AG10803 (cell line): ENCODE measurements around the gene PACS1.

ENCODE experiments used
- DNase-seq: peaks from one replicate; pipeline ENCODE4 v3.0.0; 2010; ENCODE audit warnings: low read depth
- H3K4me3 ChIP-seq: 2 replicates; pipeline ENCODE4 v1.5.1; 2011; ENCODE audit warnings: mild to moderate bottlenecking, low read length, control low read depth
- TF ChIP-seq, protein P1 (sequence below): conservative IDR thresholded peaks from 2 replicates; pipeline ENCODE4 v1.5.1; 2011; ENCODE audit warnings: mild to moderate bottlenecking, low read length, control low read depth, inconsistent platforms

PACS1 gene

DNA sequence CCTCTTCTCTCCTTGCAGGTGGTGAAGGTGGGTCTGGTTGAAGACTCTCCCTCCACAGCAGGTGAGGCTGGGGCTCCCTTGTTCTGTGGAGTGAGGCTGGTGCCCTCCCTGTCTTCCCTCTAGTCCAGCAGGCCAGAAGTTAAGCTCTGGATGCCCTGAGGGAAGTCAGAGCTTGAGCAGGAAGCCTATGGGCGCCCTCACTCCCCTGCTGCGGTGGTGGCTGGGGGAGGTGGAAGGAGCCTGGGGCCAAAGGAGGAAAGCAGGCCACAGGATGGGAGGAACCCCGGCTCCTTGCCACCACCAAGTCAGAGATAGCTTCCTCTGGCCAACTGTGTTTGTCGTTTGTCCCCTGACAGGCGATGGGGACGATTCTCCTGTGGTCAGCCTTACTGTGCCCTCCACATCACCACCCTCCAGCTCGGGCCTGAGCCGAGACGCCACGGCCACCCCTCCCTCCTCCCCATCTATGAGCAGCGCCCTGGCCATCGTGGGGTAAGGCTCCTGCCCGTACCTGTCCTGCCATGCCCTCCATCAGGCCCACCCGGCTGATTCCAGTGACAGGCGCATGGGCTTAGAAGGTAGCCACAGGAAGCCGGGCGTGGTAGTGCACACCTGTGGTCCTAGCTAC lies 168.8 kb downstream of the PACS1 start:
- DNase-seq: no peak
- TF ChIP-seq, protein P1, sequence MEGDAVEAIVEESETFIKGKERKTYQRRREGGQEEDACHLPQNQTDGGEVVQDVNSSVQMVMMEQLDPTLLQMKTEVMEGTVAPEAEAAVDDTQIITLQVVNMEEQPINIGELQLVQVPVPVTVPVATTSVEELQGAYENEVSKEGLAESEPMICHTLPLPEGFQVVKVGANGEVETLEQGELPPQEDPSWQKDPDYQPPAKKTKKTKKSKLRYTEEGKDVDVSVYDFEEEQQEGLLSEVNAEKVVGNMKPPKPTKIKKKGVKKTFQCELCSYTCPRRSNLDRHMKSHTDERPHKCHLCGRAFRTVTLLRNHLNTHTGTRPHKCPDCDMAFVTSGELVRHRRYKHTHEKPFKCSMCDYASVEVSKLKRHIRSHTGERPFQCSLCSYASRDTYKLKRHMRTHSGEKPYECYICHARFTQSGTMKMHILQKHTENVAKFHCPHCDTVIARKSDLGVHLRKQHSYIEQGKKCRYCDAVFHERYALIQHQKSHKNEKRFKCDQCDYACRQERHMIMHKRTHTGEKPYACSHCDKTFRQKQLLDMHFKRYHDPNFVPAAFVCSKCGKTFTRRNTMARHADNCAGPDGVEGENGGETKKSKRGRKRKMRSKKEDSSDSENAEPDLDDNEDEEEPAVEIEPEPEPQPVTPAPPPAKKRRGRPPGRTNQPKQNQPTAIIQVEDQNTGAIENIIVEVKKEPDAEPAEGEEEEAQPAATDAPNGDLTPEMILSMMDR: no peak
- no peak overlapping the region for H3K4me3 ChIP-seq

DNA sequence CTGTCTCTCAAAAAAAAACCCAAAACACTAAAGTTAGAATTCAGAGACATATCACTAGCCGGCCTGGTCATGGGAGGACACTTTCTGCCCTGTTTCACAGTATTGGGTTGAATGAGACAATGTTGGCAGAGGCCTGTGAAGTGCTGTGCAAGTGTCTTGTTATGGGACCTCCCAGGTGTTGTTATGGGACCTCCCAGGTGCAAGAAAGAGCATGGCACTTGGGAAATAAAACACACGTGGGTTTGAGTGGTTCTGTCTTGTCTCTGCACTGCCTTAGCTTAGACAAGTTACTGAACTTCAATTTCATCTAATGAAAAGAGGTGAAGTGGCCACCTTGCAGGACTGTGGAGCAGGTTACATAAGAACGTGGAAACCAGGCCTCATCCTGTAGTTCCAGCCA lies 169.4 kb downstream of the PACS1 start:
- TF ChIP-seq, protein P1: no peak
- no peak overlapping the region for H3K4me3 ChIP-seq
- DNase-seq: no peak

DNA sequence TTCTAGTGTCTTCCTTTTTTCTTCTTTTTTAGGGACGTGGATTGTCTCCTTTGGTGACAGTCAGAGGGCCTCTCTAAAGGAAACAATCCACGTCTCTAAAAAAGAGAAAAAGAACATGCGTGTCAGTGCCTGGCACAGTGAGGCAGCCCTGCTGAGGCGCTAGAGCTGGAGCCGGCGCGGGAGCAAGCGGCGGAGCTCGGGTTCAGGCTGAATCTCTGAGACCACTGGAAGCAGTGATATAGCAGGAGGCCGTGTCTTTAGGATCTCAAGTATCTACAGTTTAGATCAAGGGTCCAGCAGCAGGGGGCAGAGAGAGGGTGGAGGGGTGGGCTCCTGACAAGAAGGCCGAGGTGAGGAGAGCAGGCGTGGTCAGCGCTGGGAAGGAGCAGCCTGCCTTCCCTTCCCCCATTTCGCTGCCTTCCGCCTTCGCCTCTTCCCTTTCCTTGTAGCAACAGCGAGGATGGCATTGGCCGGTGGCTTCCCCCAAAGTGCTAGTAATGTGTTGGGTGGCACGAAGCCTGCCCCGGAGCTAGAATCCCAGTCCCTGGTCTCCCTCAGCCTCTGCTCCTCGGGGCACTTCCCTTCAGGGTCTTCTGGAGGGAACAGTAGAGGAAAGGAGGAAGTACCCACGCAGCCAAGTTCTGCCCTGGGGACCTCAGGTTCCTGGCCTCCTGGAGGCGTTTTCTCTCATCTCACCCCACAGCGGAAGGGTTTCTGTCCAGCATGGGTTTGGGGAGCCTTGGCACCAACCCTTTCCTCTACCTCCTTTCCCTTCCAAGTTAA lies 170.1 kb downstream of the PACS1 start:
- no peak overlapping the region for H3K4me3 ChIP-seq

DNA sequence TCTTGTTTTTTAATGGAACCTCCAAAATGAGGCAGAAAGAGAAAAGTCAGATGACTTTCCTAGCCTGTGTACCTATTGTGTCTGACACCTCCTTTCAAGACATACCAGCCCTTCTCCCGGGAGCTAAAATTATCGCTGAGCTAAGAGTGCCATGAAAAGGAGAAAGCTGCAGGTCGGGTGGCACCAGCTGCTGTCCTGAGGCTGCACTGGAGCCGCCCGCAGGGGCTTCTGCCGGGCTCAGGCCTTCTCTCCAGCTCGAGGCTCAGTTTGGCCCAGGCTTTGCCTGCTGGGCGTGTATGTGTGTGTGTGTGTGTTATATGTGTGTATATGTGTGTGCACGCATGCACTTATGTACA lies 170.7 kb downstream of the PACS1 start:
- no peak for DNase-seq
- H3K4me3 ChIP-seq: no peak overlapping the region
- TF ChIP-seq, protein P1: no peak

More for the DNA sequence above, 170.1 kb downstream of the PACS1 start:
- TF ChIP-seq, protein P1: no peak
- no peak for DNase-seq

DNA sequence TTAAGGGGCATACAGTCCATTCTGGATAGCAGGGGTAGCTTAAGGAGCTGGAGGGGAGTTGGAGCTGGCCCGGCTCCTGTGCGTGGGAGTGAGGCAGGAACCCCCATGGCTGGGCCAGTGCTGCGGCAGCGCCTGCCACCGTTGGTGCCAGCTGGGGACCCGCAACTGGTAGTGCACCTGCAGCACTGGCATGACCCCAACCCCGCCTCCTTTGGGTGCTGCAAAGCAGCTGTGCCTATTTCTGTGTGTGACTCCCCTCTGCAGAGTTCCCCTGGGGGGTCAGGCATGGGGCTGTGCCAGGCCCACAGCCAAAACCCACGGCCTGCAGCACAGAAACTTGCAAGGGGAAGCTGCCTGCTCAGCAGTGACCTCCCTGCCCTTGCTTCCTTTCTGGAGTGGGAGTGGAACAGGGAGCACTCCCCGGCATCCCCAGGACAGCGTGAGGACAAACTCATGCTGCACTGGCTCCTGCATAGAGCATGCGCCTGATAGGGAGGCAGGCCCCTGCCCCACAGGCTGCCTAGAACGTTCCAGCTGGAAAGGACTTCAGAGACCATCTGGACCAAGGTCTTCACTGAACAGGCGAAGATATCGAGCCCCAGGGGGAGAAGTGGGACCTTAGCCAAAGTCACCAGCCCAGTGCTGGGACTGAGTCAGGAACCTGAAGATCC lies 172.2 kb downstream of the PACS1 start:
- DNase-seq: no peak
- no peak overlapping the region for H3K4me3 ChIP-seq
- TF ChIP-seq, protein P1: no peak

DNA sequence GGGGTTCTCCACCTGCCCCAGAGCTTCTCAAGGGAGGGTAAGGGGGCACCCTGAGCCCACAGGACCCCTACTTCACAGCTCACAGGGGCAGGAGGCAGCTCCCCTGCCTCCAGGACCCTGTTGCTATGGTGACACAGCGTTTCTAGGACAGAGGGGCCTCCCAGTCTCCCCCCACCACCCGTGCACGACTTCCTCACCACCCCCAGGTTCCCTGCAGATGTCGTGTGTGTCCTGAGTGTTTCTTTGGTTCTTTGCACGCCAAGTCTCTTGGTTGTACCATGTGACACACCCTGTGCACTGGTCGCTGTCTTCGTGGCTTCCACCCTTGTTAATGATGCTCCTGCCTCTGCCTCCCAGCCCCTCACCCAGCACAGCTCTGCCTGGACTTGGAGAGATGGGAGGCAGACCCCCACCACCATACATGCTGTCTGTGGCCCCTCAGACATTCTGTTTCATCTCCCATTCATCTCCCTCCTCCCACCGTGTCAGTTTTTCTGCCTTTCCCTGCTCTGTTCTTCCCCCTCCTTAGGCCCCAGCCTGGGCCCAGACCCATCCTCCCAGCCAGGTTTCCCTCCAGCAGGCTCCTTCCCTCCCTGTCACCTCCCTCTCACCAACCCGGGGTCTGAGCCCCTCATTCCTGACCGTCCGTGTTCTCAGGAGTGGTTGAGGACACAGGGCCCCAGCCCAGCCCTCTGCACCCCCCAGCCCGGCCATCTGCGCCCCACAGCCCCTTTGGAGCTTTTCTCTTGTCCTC lies 173.9 kb downstream of the PACS1 start:
- no peak for DNase-seq
- TF ChIP-seq, protein P1: no peak

More for the DNA sequence above, 173.9 kb downstream of the PACS1 start:
- no peak overlapping the region for H3K4me3 ChIP-seq
